C4-2B (cell line): ENCODE results near the gene ARHGAP1.

Experiments used
- ZFX ChIP-seq: fragments of 450-650 bp; IDR thresholded peaks from 2 replicates; pipeline ENCODE4 v1.6.1; 2017
- TF ChIP-seq, protein P1 (sequence below): fragments of 450-650 bp; conservative IDR thresholded peaks from 2 replicates; pipeline ENCODE4 v1.5.1; 2017; ENCODE audit warnings: mild to moderate bottlenecking

DNA sequence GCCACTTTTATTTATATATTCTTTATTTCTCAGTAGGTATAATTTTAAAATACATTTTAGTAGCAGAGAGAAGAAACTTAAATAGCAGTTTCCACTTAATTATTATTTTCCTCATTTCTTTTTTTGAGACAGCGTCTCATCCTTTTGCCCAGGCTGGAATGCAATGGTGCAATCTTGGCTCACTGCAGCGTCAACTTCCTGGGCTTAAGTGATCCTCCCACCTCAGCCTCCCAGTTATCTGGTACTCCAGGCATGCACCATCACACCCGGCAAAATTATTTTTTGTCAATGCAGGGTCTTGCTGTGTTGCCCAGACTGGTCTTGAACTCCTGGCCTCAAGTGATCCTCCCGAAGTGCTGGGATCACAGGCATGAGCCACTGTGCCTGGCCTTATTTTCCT is 44.8 kb downstream of the ARHGAP1 start:
- TF ChIP-seq, protein P1, sequence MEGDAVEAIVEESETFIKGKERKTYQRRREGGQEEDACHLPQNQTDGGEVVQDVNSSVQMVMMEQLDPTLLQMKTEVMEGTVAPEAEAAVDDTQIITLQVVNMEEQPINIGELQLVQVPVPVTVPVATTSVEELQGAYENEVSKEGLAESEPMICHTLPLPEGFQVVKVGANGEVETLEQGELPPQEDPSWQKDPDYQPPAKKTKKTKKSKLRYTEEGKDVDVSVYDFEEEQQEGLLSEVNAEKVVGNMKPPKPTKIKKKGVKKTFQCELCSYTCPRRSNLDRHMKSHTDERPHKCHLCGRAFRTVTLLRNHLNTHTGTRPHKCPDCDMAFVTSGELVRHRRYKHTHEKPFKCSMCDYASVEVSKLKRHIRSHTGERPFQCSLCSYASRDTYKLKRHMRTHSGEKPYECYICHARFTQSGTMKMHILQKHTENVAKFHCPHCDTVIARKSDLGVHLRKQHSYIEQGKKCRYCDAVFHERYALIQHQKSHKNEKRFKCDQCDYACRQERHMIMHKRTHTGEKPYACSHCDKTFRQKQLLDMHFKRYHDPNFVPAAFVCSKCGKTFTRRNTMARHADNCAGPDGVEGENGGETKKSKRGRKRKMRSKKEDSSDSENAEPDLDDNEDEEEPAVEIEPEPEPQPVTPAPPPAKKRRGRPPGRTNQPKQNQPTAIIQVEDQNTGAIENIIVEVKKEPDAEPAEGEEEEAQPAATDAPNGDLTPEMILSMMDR: no peak
- TF ChIP-seq ZFX: no peak
